ENCODE measurements around the gene FBXW8.
A peak's percentile ranks its signal among the peaks of the same experiment; 100 is the strongest.

The FBXW8 gene

DNA sequence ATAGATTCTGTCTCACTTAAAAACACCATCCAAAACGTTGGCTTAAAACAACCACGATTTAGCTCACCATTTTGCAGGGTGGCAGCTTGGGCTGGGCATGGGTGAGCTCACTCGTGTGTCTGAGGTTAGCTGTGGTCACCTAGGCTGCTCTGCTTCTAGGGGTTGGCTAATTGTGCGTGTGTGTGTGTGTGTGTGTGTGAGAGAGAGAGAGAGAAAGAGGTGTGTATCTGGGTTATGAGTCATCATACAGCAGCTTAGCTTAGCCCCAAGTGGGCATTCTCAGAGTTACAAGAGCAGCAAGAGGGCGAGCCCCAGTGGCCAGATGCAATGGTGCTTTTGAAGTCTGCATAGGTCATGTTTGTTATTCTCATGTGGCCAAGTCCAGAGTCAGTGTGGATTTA, 6.0 kb downstream of the FBXW8 start:
- Mint-ChIP-seq H3K4me3 (no peak overlapping the region), H3K4me1 (peaks cover 16% of the 10 kb centered on the region), H3K9me3 (no peaks in the 10 kb centered on the region), H3K27ac (no peak overlapping the region), H3K36me3 (ENCODE audit: low read depth) (peaks cover 47% of the 10 kb centered on the region), H3K27me3 (ENCODE audit: low read depth, poor library complexity) (no peaks in the 10 kb centered on the region)
- no peak for DNase-seq
- TF ChIP-seq, protein P1, sequence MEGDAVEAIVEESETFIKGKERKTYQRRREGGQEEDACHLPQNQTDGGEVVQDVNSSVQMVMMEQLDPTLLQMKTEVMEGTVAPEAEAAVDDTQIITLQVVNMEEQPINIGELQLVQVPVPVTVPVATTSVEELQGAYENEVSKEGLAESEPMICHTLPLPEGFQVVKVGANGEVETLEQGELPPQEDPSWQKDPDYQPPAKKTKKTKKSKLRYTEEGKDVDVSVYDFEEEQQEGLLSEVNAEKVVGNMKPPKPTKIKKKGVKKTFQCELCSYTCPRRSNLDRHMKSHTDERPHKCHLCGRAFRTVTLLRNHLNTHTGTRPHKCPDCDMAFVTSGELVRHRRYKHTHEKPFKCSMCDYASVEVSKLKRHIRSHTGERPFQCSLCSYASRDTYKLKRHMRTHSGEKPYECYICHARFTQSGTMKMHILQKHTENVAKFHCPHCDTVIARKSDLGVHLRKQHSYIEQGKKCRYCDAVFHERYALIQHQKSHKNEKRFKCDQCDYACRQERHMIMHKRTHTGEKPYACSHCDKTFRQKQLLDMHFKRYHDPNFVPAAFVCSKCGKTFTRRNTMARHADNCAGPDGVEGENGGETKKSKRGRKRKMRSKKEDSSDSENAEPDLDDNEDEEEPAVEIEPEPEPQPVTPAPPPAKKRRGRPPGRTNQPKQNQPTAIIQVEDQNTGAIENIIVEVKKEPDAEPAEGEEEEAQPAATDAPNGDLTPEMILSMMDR (IDR thresholded peaks at IDR 0.05) = no peak

DNA sequence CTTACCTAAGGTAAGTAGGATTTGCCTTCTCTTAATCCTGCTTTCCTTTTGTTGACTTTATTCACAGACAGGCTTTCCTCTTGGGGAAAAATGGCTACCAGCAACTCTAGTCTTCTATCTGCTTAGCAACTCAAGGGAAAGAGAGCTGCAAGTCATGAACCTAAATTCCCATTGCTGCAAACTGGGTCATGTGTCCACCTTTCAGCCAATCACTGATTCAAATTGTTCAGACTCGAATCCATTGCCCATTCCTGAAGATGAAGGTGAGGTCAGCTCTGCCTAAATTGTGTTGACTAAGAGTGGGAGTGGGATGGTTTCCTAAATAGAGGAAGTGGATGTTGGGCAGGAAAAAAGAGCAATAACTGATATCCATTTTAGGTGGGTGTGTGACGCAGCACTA, 7.7 kb downstream of the FBXW8 start:
- TF ChIP-seq, protein P1 (IDR thresholded peaks at IDR 0.05) = no peak
- Mint-ChIP-seq H3K27me3 (ENCODE audit: low read depth, poor library complexity) (no peaks in the 10 kb centered on the region), H3K4me1 (peaks cover 9% of the 10 kb centered on the region), H3K36me3 (ENCODE audit: low read depth) (peaks cover 52% of the 10 kb centered on the region), H3K27ac (no peak overlapping the region), H3K4me3 (no peak overlapping the region), H3K9me3 (no peaks in the 10 kb centered on the region)
- no peak for DNase-seq

DNA sequence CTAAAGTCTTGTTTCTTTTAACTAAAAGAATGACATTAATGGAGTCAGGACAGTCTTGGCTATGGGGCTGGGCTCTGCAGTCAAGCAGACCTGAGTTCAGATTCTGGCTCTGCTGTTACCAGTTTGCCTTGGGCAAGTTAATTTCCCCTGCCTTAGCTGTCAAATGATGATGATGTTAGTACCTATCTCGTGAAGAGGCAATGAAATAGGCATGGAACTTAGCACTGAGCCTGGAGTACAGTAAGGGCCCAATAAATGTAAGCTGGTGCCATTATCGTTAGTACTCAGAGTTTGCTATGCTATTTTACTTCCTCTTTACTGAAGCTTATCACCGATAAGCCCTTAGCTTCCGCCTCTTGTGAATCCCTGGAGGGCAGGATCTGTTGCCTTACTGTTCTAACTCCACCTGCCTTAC, 8.5 kb downstream of the FBXW8 start:
- Mint-ChIP-seq H3K27ac (no peak overlapping the region), H3K4me3 (no peak overlapping the region), H3K9me3 (no peaks in the 10 kb centered on the region), H3K27me3 (ENCODE audit: low read depth, poor library complexity) (peaks cover 4% of the 10 kb centered on the region), H3K36me3 (ENCODE audit: low read depth) (peaks cover 51% of the 10 kb centered on the region), H3K4me1 (peaks cover 9% of the 10 kb centered on the region)
- no peak for DNase-seq
- TF ChIP-seq, protein P1 (IDR thresholded peaks at IDR 0.05) = no peak

DNA sequence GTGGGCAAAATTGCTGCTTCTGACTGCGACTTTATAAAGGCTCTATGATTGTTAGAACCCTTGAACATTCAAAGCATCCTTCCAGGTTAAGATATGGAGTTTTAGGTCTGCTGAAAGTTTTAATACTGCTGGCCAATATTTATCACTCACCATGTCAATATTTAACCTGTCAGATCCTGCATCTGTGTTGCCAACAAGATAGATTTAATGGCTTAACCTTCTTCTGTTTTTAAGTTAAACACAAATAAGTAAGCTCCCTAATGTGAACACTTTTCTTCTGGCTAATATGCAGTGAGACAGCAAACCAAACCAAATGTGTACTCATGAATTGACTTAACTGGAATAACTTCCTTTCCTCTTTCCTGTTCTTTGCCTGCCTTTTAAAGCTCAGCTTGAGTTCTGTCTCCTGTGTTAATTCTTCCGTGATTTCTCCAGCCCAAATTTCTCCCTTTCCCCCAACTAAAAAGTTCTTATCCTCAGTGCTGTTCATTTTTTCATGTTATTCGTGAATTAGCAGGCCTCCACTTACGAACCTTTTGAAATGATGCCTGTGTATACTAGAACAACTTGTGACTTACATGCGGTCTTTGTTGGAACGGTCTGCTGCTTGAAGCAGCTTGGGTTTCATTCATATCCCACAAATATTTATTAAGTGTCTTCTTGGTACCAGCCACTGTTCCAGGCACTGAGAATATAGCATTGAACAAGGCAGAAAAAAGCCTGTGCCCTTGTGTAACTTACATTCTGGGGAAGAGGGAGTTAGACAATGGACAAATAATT, 9.1 kb downstream of the FBXW8 start:
- no peak for DNase-seq
- H3K4me1 Mint-ChIP-seq = peaks cover 14% of the 10 kb centered on the region

DNA sequence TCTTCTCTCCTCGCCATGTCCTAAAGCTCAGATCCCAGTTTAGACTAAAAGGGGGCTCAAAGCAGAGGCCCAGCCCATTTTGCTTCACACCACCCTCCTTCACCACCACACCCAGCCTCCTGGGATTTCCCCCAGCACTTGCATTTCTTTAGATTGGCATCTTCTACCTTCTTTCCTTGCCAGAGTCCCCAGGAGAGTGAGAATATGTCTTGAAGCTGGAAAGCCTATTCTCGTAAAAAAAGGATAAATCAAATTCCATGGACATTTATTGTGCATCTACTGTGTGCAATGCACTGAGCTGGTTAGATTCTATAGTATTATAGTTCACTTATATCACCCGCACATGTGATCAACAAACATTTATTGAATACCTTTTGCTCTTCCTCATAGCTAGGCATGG, 10.2 kb downstream of the FBXW8 start:
- Mint-ChIP-seq H3K4me1 (peaks cover 20% of the 10 kb centered on the region), H3K27ac (peak overlapping the region; percentile 40), H3K4me3 (no peak overlapping the region), H3K36me3 (ENCODE audit: low read depth) (peaks cover 39% of the 10 kb centered on the region), H3K27me3 (ENCODE audit: low read depth, poor library complexity) (peaks cover 4% of the 10 kb centered on the region), H3K9me3 (no peaks in the 10 kb centered on the region)
- DNase-seq = no peak
- TF ChIP-seq, protein P1 (IDR thresholded peaks at IDR 0.05) = no peak

More for the DNA sequence above, 9.1 kb downstream of the FBXW8 start:
- H3K27ac Mint-ChIP-seq = peak overlapping the region; percentile 27
- H3K9me3 Mint-ChIP-seq = no peaks in the 10 kb centered on the region
- H3K4me3 Mint-ChIP-seq = no peak overlapping the region
- peaks cover 49% of the 10 kb centered on the region for H3K36me3 Mint-ChIP-seq (ENCODE audit: low read depth)
- TF ChIP-seq, protein P1 (IDR thresholded peaks at IDR 0.05) = no peak
- H3K27me3 Mint-ChIP-seq (ENCODE audit: low read depth, poor library complexity) = peaks cover 4% of the 10 kb centered on the region

Data from nephron progenitor cell (in vitro differentiated cells).